ENCODE measurements around the gene PRDM16. TPM values are rescaled to one million over a fixed set of nuclear protein-coding genes. Genes with fewer than 3 reads are reported as not detected.

The PRDM16 gene
- total RNA-seq, 1 experiment from 2014 or later: 6.1 TPM

- Histone ChIP-seq H3K9ac (ENCODE audit: low read length) (no peak overlapping the region), H3K4me3 (replicated peaks in 1 of 2; ENCODE audit: low read depth in 1 of 2, low read length in 2 of 2) (no peak overlapping the region), H3K9me2 (ENCODE audit: insufficient read depth) (no peaks in the 10 kb centered on the region), H4K20me1 (ENCODE audit: insufficient read depth) (no peaks in the 10 kb centered on the region), H3K4me2 (ENCODE audit: low read length) (no peak overlapping the region), H3K9me3 (ENCODE audit: control insufficient read depth in 1 of 2, insufficient read depth in 1 of 2, low read depth in 1 of 2, low read length in 2 of 2) (no peaks in the 10 kb centered on the region), H2AFZ (ENCODE audit: low read depth, low read length, poor library complexity, severe bottlenecking) (no peak overlapping the region), H3K27me3 (ENCODE audit: insufficient read depth, low read length) (no peaks in the 10 kb centered on the region), H3K27ac (ENCODE audit: low read depth, low read length) (no peak overlapping the region), H3K4me1 (ENCODE audit: control insufficient read depth in 1 of 2, insufficient read depth in 2 of 2, low read length in 2 of 2) (no peaks in the 10 kb centered on the region), H3K79me2 (ENCODE audit: insufficient read depth, low read length) (no peaks in the 10 kb centered on the region), H3K36me3 (ENCODE audit: control insufficient read depth in 1 of 2, insufficient read depth in 2 of 2, low read length in 2 of 2) (no peaks in the 10 kb centered on the region)
- no peak for DNase-seq (ENCODE audit: low read depth, low spot score)
- ChIA-PET CTCF (no interaction called here), POLR2A (no interaction called here), RAD21 (ENCODE audit: low non-redundant PET in 1 of 2, low total read pairs in 2 of 2, uncharacterized antibody in 2 of 2, unreplicated experiment in 2 of 2) (no interaction called here)
- BruUV-seq (replicated peaks): no TSS peak
- ATAC-seq: no peak
- intact Hi-C loops (cut with micrococcal nuclease): no loop called here
- TF ChIP-seq REST (IDR thresholded peaks at IDR 0.05; ENCODE audit: low read depth) (no peak), ELF1 (IDR thresholded peaks at IDR 0.05; ENCODE audit: borderline replicate concordance, low read depth) (no peak)
Measured at GRCh38 chr1:3428899-3429298, 359.9 kb downstream of the PRDM16 start.

- POLR2A ChIA-PET: no interaction called here
- no peak for ATAC-seq
Measured at GRCh38 chr1:3429320-3429719, 360.3 kb downstream of the PRDM16 start.

More at GRCh38 chr1:3429320-3429719, 360.3 kb downstream of the PRDM16 start:
- Histone ChIP-seq H2AFZ (ENCODE audit: low read depth, low read length, poor library complexity, severe bottlenecking) (no peak overlapping the region), H3K4me3 (replicated peaks in 1 of 2; ENCODE audit: low read depth in 1 of 2, low read length in 2 of 2) (no peak overlapping the region), H3K4me1 (ENCODE audit: control insufficient read depth in 1 of 2, insufficient read depth in 2 of 2, low read length in 2 of 2) (no peaks in the 10 kb centered on the region), H3K79me2 (ENCODE audit: insufficient read depth, low read length) (no peaks in the 10 kb centered on the region), H3K9me3 (ENCODE audit: control insufficient read depth in 1 of 2, insufficient read depth in 1 of 2, low read depth in 1 of 2, low read length in 2 of 2) (no peaks in the 10 kb centered on the region), H3K27ac (ENCODE audit: low read depth, low read length) (no peak overlapping the region), H3K27me3 (ENCODE audit: insufficient read depth, low read length) (no peaks in the 10 kb centered on the region), H3K4me2 (ENCODE audit: low read length) (no peak overlapping the region), H3K36me3 (ENCODE audit: control insufficient read depth in 1 of 2, insufficient read depth in 2 of 2, low read length in 2 of 2) (no peaks in the 10 kb centered on the region), H3K9me2 (ENCODE audit: insufficient read depth) (no peaks in the 10 kb centered on the region), H4K20me1 (ENCODE audit: insufficient read depth) (no peaks in the 10 kb centered on the region), H3K9ac (ENCODE audit: low read length) (no peak overlapping the region)
- ChIA-PET CTCF (no interaction called here), RAD21 (ENCODE audit: low non-redundant PET in 1 of 2, low total read pairs in 2 of 2, uncharacterized antibody in 2 of 2, unreplicated experiment in 2 of 2) (no interaction called here)
- TF ChIP-seq CEBPB (IDR thresholded peaks at IDR 0.05; ENCODE audit: low read depth) (no peak), ATF3 (IDR thresholded peaks at IDR 0.05) (no peak)
- BruUV-seq (replicated peaks): no TSS peak
- DNase-seq (ENCODE audit: low read depth, low spot score): no peak
- intact Hi-C loops (cut with micrococcal nuclease): no loop called here
